WTC11 (cell line): Measurements from ENCODE around the gene TOE1. TPM values are rescaled to one million over a fixed set of nuclear protein-coding genes. Genes with fewer than 3 reads are reported as not detected.

Experiments used
- ATAC-seq: fragments of 200-7000 bp; cut with Tn5 transposase; 2 replicates; pipeline ENCODE4 v1.10.0; 2021; ENCODE audit warnings: mild to moderate bottlenecking, moderate library complexity
- CTCF ChIA-PET: fragments of 300-600 bp; sonication (Branson Sonifier 250); formaldehyde crosslinking; loops from one replicate; lab custom pipeline; 2021; ENCODE audit warnings: antibody characterized with exemption; lab: Charles Lee
- POLR2A ChIA-PET: fragments of 350-600 bp; sonication (Branson Sonifier 250); formaldehyde crosslinking; loops from one replicate; lab custom pipeline; 2021; ENCODE audit warnings: antibody characterized with exemption; lab: Charles Lee
- DNase-seq: peaks from one replicate; pipeline ENCODE4 v3.0.0; 2021; ENCODE audit warnings: low spot score
- H3K27ac Mint-ChIP-seq: 2 replicates; pipeline ENCODE4 v1.8.0; 2021; ENCODE audit warnings: mixed read lengths
- H3K27me3 Mint-ChIP-seq: 2 replicates; pipeline ENCODE4 v1.8.0; 2021; ENCODE audit warnings: low read depth, mild to moderate bottlenecking, moderate library complexity, mixed read lengths
- H3K36me3 Mint-ChIP-seq: 2 replicates; pipeline ENCODE4 v1.8.0; 2021; ENCODE audit warnings: mixed read lengths
- H3K4me1 Mint-ChIP-seq: 2 replicates; pipeline ENCODE4 v1.8.0; 2022; ENCODE audit warnings: mixed read lengths
- H3K4me3 Mint-ChIP-seq: 2 replicates; pipeline ENCODE4 v1.8.0; 2021; ENCODE audit warnings: mild to moderate bottlenecking, moderate library complexity, mixed read lengths
- H3K9me3 Mint-ChIP-seq: 2 replicates; pipeline ENCODE4 v1.8.0; 2021; ENCODE audit warnings: mixed read lengths
- CDX4 ChIP-seq: fragments of 250-450 bp; sonication (Bioruptor Pico); IDR thresholded peaks from 2 replicates; pipeline ENCODE4 v1.9.0; 2021; ENCODE audit warnings: moderate library complexity, mild to moderate bottlenecking, inconsistent platforms, borderline replicate concordance
- E2F4 ChIP-seq: sonication (generic); formaldehyde crosslinking; IDR thresholded peaks from 2 replicates; pipeline ENCODE4 v1.8.1; 2022; ENCODE audit warnings: low read depth, mild to moderate bottlenecking, moderate library complexity, missing genetic modification reagents, borderline replicate concordance
- JUN ChIP-seq: sonication (generic); formaldehyde crosslinking; IDR thresholded peaks from 2 replicates; pipeline ENCODE4 v1.8.0; 2023; ENCODE audit warnings: mild to moderate bottlenecking, missing genetic modification reagents
- RORB ChIP-seq: fragments of 250-450 bp; sonication (Bioruptor Pico); IDR thresholded peaks from 2 replicates; pipeline ENCODE4 v1.9.0; 2021; ENCODE audit warnings: mild to moderate bottlenecking
- SMAD4 ChIP-seq: sonication (generic); formaldehyde crosslinking; IDR thresholded peaks from 2 replicates; pipeline ENCODE4 v1.8.0; 2022; ENCODE audit warnings: mild to moderate bottlenecking, missing genetic modification reagents
- TCF7 ChIP-seq: sonication (generic); formaldehyde crosslinking; IDR thresholded peaks from 2 replicates; pipeline ENCODE4 v1.8.0; 2022; ENCODE audit warnings: mild to moderate bottlenecking, low read depth, missing genetic modification reagents, moderate library complexity
- TEAD4 ChIP-seq: sonication (generic); formaldehyde crosslinking; IDR thresholded peaks from 2 replicates; pipeline ENCODE4 v1.8.0; 2022; ENCODE audit warnings: mild to moderate bottlenecking, missing genetic modification reagents
- USF1 ChIP-seq: sonication (generic); formaldehyde crosslinking; IDR thresholded peaks from 2 replicates; pipeline ENCODE4 v1.8.0; 2022; ENCODE audit warnings: mild to moderate bottlenecking, missing genetic modification reagents
- ZBTB21 ChIP-seq: sonication (generic); formaldehyde crosslinking; IDR thresholded peaks from 2 replicates; pipeline ENCODE4 v1.8.1; 2023; ENCODE audit warnings: mild to moderate bottlenecking, missing genetic modification reagents, borderline replicate concordance
- ZNF423 ChIP-seq: fragments of 250-450 bp; sonication (Bioruptor Pico); IDR thresholded peaks from 2 replicates; pipeline ENCODE4 v2.1.2; 2022; ENCODE audit warnings: mild to moderate bottlenecking, moderate library complexity
- total RNA-seq: library from RNA; stranded (reverse); gene quantifications from 3 replicates; pipeline ENCODE4 v1.2.3, GENCODE V29; 2021
- TF ChIP-seq, protein P1 (sequence below): sonication (generic); formaldehyde crosslinking; IDR thresholded peaks from 2 replicates; pipeline ENCODE4 v1.8.0; 2022; ENCODE audit warnings: mild to moderate bottlenecking, missing genetic modification reagents
- TF ChIP-seq, protein P2 (sequence below): fragments of 250-450 bp; sonication (Bioruptor Pico); conservative IDR thresholded peaks from 2 replicates; pipeline ENCODE4 v1.9.0; 2021; ENCODE audit warnings: mild to moderate bottlenecking
- TF ChIP-seq, protein P3 (sequence below): sonication (generic); formaldehyde crosslinking; IDR thresholded peaks from 2 replicates; pipeline ENCODE4 v1.8.1; 2022; ENCODE audit warnings: mild to moderate bottlenecking, missing genetic modification reagents, moderate library complexity, borderline replicate concordance

The TOE1 gene
- total RNA-seq, 1 experiment from 2014 or later: 7.4 TPM

DNA sequence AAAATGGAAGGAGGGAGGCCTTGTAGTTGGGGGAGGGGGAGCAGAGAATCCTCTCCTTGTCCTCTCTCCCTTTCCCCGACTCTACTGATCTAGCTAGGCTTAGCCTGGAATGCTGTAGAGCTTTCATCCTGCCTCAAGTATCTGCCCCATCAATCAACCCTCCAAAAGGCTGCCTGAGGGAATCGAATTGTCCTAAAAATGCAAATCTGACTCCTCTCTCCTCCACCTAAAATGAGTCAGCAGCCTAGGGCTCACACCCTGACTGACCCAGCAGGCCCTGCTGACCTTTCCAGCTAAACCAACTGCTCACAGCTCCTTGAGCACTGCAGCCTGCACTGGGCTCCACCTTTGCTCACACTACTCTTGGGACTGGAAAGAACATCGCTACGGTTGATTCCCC is 10.5 kb upstream of the TOE1 start:
- peaks cover 34% of the 10 kb centered on the region for H3K36me3 Mint-ChIP-seq
- H3K27ac Mint-ChIP-seq: peak overlapping the region; percentile 93
- TF ChIP-seq CDX4 (CRISPR knock-in tag) (no peak), TEAD4 (no peak), TCF7 (CRISPR knock-in tag) (no peak), SMAD4 (0 out of 2 replicates have a peak, but pooled peaks have one; percentile 17)
- DNase-seq (no peak), ATAC-seq (peak; percentile 11)
- ChIA-PET CTCF (interaction anchor here (0.6 to 4.4 kb wide), 8 partner anchors 11 to 318 kb away, joined by 3 to 32 read pairs (median 4); partner anchors contain the start of genes HECTD3, MUTYH, TESK2 and TOE1), POLR2A (interaction anchor here (0.6 to 4.4 kb wide), 5 partner anchors 10 to 518 kb away, joined by 4 to 54 read pairs (median 11); partner anchors contain the start of genes MUTYH and TOE1)
- peaks cover 3% of the 10 kb centered on the region for H3K9me3 Mint-ChIP-seq
- peaks cover 37% of the 10 kb centered on the region for H3K4me1 Mint-ChIP-seq
- peak overlapping the region; percentile 70 for H3K4me3 Mint-ChIP-seq
- no peaks in the 10 kb centered on the region; the same call in 1 of the 2 replicates for H3K27me3 Mint-ChIP-seq

DNA sequence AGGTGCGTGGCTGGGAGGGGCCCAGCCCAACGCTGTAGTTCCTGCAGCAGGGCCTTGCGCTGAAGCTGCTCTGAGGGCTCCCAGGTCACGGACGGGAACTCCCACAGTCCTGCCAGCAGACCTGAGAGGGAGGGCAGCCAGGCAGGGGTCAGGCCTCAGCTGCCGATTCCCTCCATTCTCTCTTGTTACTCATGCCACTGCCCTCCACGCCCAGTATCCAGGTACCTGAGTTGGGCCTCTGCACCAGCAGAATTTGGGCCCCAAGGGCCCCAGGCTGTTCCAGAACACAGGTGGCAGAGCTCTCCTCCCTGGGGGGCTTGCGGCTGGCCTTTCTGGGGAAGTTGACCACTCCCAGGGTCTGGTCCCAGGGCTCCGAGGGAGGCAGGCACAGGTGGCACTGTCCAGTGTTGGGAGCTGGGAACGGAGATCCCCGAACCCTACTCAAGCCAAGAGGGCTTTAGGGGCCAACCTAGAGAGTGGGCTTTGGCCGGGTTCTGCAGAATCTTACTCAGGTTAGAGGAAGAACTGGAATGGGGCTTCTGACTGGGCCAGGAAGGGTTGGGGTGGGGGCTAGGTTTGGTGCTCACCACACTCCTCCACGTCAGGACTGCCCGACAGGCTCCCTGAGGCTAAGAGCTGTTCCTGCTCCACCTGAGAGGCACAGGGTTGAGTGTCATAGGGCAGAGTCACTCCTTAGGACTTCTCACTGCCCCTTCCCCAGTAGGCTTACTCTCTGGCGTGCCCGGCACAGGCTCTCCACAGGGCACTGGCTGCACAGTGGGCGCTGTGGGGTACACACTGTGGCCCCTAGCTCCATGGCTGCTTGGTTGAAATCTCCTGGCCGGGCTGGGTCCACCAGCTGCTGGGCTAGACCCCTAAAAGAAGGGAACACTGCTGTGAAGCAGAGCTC is 8.3 kb upstream of the TOE1 start:
- H3K36me3 Mint-ChIP-seq: peaks cover 32% of the 10 kb centered on the region
- POLR2A ChIA-PET: interaction anchor here (1.0 kb wide), 1 partner anchor 9 kb away, joined by 3 read pairs; the partner anchor contains the start of gene MUTYH
- no peaks in the 10 kb centered on the region for H3K9me3 Mint-ChIP-seq
- no peaks in the 10 kb centered on the region for H3K27me3 Mint-ChIP-seq
- no peak for TF ChIP-seq ZNF423 (CRISPR knock-in tag)
- no peak for TF ChIP-seq E2F4
- TF ChIP-seq, protein P1, sequence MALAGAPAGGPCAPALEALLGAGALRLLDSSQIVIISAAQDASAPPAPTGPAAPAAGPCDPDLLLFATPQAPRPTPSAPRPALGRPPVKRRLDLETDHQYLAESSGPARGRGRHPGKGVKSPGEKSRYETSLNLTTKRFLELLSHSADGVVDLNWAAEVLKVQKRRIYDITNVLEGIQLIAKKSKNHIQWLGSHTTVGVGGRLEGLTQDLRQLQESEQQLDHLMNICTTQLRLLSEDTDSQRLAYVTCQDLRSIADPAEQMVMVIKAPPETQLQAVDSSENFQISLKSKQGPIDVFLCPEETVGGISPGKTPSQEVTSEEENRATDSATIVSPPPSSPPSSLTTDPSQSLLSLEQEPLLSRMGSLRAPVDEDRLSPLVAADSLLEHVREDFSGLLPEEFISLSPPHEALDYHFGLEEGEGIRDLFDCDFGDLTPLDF (CRISPR knock-in tag): no peak
- no peak for TF ChIP-seq JUN (CRISPR knock-in tag)
- TF ChIP-seq, protein P2, sequence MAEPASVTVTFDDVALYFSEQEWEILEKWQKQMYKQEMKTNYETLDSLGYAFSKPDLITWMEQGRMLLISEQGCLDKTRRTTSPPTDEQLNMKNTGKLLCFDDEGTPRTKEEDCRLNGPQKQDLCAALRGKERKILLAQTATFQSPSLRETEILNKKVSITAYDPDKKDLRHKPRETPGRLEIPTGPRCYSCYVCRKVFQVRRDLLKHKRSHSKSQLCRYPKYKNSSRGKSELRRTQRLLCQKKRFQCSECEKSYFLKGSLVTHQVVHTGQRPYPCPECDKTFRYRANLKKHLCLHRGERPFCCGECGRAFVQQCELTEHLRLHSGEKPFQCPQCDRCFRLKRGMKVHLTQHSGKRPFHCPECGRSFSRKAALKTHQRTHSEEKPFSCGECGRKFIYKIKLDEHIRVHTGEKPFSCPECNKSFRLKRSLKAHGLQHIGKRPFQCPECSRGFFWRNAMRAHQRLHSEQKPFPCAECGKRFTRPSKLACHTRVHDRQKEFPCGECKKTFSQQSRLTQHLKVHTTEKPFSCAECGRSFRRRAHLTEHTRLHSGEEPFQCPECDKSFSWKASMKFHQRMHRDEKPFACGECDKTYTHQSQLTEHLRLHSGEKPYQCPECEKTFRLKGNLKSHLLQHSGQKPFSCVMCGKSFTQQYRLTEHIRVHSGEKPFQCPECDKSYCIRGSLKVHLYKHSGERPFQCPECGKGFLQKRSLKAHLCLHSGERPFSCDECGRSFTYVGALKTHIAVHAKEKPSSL (CRISPR knock-in tag): no peak
- H3K27ac Mint-ChIP-seq: no peak overlapping the region
- ATAC-seq (no peak), DNase-seq (no peak)
- no peak overlapping the region for H3K4me3 Mint-ChIP-seq
- H3K4me1 Mint-ChIP-seq: peaks cover 44% of the 10 kb centered on the region
- CTCF ChIA-PET: no interaction called here

- H3K4me1 Mint-ChIP-seq: peaks cover 48% of the 10 kb centered on the region
- no peak for DNase-seq
- no peaks in the 10 kb centered on the region for H3K27me3 Mint-ChIP-seq
- ChIA-PET POLR2A (interaction anchor here (1.0 kb wide), 1 partner anchor 8 kb away, joined by 3 read pairs; the partner anchor contains the start of gene MUTYH), CTCF (no interaction called here)
- ATAC-seq: no peak
- H3K4me3 Mint-ChIP-seq: no peak overlapping the region
- peaks cover 32% of the 10 kb centered on the region for H3K36me3 Mint-ChIP-seq
- TF ChIP-seq, protein P3, sequence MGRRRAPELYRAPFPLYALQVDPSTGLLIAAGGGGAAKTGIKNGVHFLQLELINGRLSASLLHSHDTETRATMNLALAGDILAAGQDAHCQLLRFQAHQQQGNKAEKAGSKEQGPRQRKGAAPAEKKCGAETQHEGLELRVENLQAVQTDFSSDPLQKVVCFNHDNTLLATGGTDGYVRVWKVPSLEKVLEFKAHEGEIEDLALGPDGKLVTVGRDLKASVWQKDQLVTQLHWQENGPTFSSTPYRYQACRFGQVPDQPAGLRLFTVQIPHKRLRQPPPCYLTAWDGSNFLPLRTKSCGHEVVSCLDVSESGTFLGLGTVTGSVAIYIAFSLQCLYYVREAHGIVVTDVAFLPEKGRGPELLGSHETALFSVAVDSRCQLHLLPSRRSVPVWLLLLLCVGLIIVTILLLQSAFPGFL (CRISPR knock-in tag): no peak
- no peak for TF ChIP-seq ZBTB21 (CRISPR knock-in tag)
- TF ChIP-seq USF1 (CRISPR knock-in tag): no peak
- TF ChIP-seq RORB (CRISPR knock-in tag): no peak
- H3K27ac Mint-ChIP-seq: no peak overlapping the region
- no peaks in the 10 kb centered on the region for H3K9me3 Mint-ChIP-seq
These were observed 7.6 kb upstream of the TOE1 start for GRCh38 chr1:45332346-45332720.
